A549 (cell line): ENCODE data around the gene CEP57L1. TPM values are rescaled to one million over a fixed set of nuclear protein-coding genes. Genes with fewer than 3 reads are reported as not detected.
A peak's percentile ranks its signal among the peaks of the same experiment; 100 is the strongest.

Experiments used
- ATAC-seq, 2 experiments: fragments of 200-7000 bp in 1 of 2; fragments of >200 bp in 1 of 2; cut with Nextera tagmentation in 1 of 2; cut with Tn5 transposase in 1 of 2; 3 replicates each; pipeline versions ENCODE4 v1.8.0 to v1.9.1; 2018 to 2020; ENCODE audit warnings: mild to moderate bottlenecking in 1 of 2, moderate library complexity in 1 of 2
- CTCF ChIA-PET: fragments of 300-600 bp; sonication (Branson Sonifier 250); formaldehyde crosslinking; extraction: SDS; loops from one replicate; lab custom pipeline; 2021; ENCODE audit warnings: antibody characterized with exemption, inconsistent platforms; lab: Yijun Ruan, JAX
- POLR2A ChIA-PET: fragments of 350-600 bp; formaldehyde crosslinking; extraction: SDS; loops from one replicate; lab custom pipeline; 2021; ENCODE audit warnings: antibody characterized with exemption, inconsistent platforms; lab: Yijun Ruan, JAX
- DNase-seq, 2 experiments: peaks; one replicate each; pipeline versions ENCODE4 v3.0.0 to v3.0.0-alpha.2; 2011 to 2016; ENCODE audit warnings: low read depth in 1 of 2, low spot score in 1 of 2
- FAIRE-seq: peaks from 2 replicates; lab custom pipeline; 2011; peaks lifted over from hg19 to GRCh38; lab: Jason Lieb, UNC
- H3K27ac ChIP-seq, 2 experiments: fragments of >200 bp; sonication (Bioruptor Twin); formaldehyde crosslinking; 3 replicates each; pipeline ENCODE4 v1.5.1; 2016 to 2017
- H3K4me1 ChIP-seq: fragments of >200 bp; sonication (Bioruptor Twin); formaldehyde crosslinking; 3 replicates; pipeline ENCODE4 v1.6.1; 2016
- H3K4me2 ChIP-seq: fragments of >200 bp; sonication (Bioruptor Twin); formaldehyde crosslinking; 3 replicates; pipeline ENCODE4 v1.6.1; 2016
- H3K4me3 ChIP-seq: fragments of >200 bp; sonication (Bioruptor Twin); formaldehyde crosslinking; 3 replicates; pipeline ENCODE4 v1.5.1; 2016
- H3K9me3 ChIP-seq: fragments of >200 bp; sonication (Bioruptor Twin); formaldehyde crosslinking; 3 replicates; pipeline ENCODE4 v1.6.1; 2016
- ATOH8 ChIP-seq: fragments of 250-450 bp; sonication (Bioruptor Pico); IDR thresholded peaks from 2 replicates; pipeline ENCODE4 v1.5.0; 2020; ENCODE audit warnings: low read depth, mild to moderate bottlenecking, moderate library complexity
- CBX8 ChIP-seq: fragments of 200-600 bp; sonication (generic); IDR thresholded peaks from 2 replicates; pipeline ENCODE4 v1.6.1; 2016
- CTCF ChIP-seq: fragments of >200 bp; sonication (Bioruptor Twin); formaldehyde crosslinking; IDR thresholded peaks from 3 replicates; pipeline ENCODE4 v1.5.1; 2016
- ELK1 ChIP-seq: fragments of 150-350 bp; IDR thresholded peaks from 2 replicates; pipeline ENCODE4 v1.6.1; 2014; ENCODE audit warnings: low read depth, mild to moderate bottlenecking, low read length
- ESRRA ChIP-seq: fragments of 150-350 bp; IDR thresholded peaks from 2 replicates; pipeline ENCODE4 v1.6.1; 2014; ENCODE audit warnings: mild to moderate bottlenecking, low read length, borderline replicate concordance
- FOSL2 ChIP-seq, 2 experiments: fragments of 450-650 bp in 1 of 2; fragments of >200 bp in 1 of 2; sonication (Bioruptor Twin) in 1 of 2; formaldehyde crosslinking; IDR thresholded peaks; 2 replicates each; pipeline versions ENCODE4 v1.5.0 to v1.6.1; 2016 to 2020; ENCODE audit warnings: mild to moderate bottlenecking in 1 of 2, moderate library complexity in 1 of 2
- HEYL ChIP-seq: fragments of 250-450 bp; sonication (Bioruptor Pico); IDR thresholded peaks from 2 replicates; pipeline ENCODE4 v1.8.0; 2021; ENCODE audit warnings: mild to moderate bottlenecking, moderate library complexity
- JUN ChIP-seq, 2 experiments: fragments of >200 bp; sonication (Bioruptor Twin); formaldehyde crosslinking; IDR thresholded peaks; 2 replicates in 1 of 2; 3 replicates in 1 of 2; pipeline ENCODE4 v1.6.1; 2016 to 2017
- JUNB ChIP-seq: fragments of >200 bp; sonication (Bioruptor Twin); formaldehyde crosslinking; IDR thresholded peaks from 2 replicates; pipeline ENCODE4 v1.6.1; 2016
- KDM1A ChIP-seq: fragments of 200-600 bp; sonication (generic); IDR thresholded peaks from 2 replicates; pipeline ENCODE4 v1.6.1; 2016; ENCODE audit warnings: low read depth, mild to moderate bottlenecking
- NPAS2 ChIP-seq: fragments of 250-450 bp; sonication (Bioruptor Pico); IDR thresholded peaks from 2 replicates; pipeline ENCODE4 v1.8.0; 2022; ENCODE audit warnings: mild to moderate bottlenecking, moderate library complexity, borderline replicate concordance
- PBX3 ChIP-seq: IDR thresholded peaks from 2 replicates; pipeline ENCODE4 v1.6.1; 2012
- POLR2AphosphoS2 ChIP-seq: conservative IDR thresholded peaks from 2 replicates; pipeline ENCODE4 v1.6.1; 2012; ENCODE audit warnings: low read length, improper control_type of control experiment, inconsistent platforms
- RAD21 ChIP-seq, 2 experiments: fragments of >200 bp in 1 of 2; sonication (Bioruptor Twin) in 1 of 2; formaldehyde crosslinking in 1 of 2; IDR thresholded peaks in 1 of 2; conservative IDR thresholded peaks in 1 of 2; 2 replicates in 1 of 2; 3 replicates in 1 of 2; pipeline ENCODE4 v1.6.1; 2012 to 2018; ENCODE audit warnings: inconsistent platforms in 1 of 2
- RARB ChIP-seq: fragments of 250-450 bp; sonication (Bioruptor Pico); IDR thresholded peaks from 2 replicates; pipeline ENCODE4 v1.8.0; 2021; ENCODE audit warnings: mild to moderate bottlenecking, moderate library complexity
- RNF2 ChIP-seq: fragments of 200-600 bp; sonication (generic); IDR thresholded peaks from 2 replicates; pipeline ENCODE4 v1.6.1; 2016; ENCODE audit warnings: low read depth, mild to moderate bottlenecking, antibody characterized with exemption, moderate library complexity, borderline replicate concordance
- SMC3 ChIP-seq: fragments of >200 bp; sonication (Bioruptor Twin); formaldehyde crosslinking; IDR thresholded peaks from 3 replicates; pipeline ENCODE4 v1.6.1; 2018; ENCODE audit warnings: inconsistent platforms
- SREBF2 ChIP-seq: fragments of 450-650 bp; IDR thresholded peaks from 2 replicates; pipeline ENCODE4 v1.6.1; 2014; ENCODE audit warnings: mild to moderate bottlenecking, moderate library complexity
- ZFP36 ChIP-seq: fragments of 450-650 bp; IDR thresholded peaks from 2 replicates; pipeline ENCODE4 v1.6.1; 2014; ENCODE audit warnings: borderline replicate concordance; ENCODE audit not compliant: partially characterized antibody
- ZSCAN20 ChIP-seq: fragments of 250-450 bp; sonication (Bioruptor Pico); IDR thresholded peaks from 2 replicates; pipeline ENCODE4 v1.8.0; 2022; ENCODE audit warnings: mild to moderate bottlenecking, moderate library complexity
- WGBS: methylation state at CpG from one replicate; pipeline ENCODE4 v1.1.6; 2017; ENCODE audit errors: missing lambda C conversion rate; 5-methylcytosine and 5-hydroxymethylcytosine counted together
- polyA plus RNA-seq, 4 experiments: library from polyadenylated mRNA; depleted of rRNA in 3 of 4; stranded (reverse); fragments of >200 nt; fragmentation: RNase III in 1 of 4; extraction: RNeasy Plus Mini Kit Qiagen cat#74134 plus additional on column Dnase treatment in 1 of 4; gene quantifications; 2 replicates in 3 of 4; 3 replicates in 1 of 4; pipeline ENCODE4 v1.2.3, GENCODE V29; 2011 to 2017

The CEP57L1 gene
- polyA plus RNA-seq, 2 of the 4 experiments (the other 2 are of a cell fraction) = 8.9 to 20.5 TPM

- no peak for ATAC-seq
- DNase-seq = no peak
- TF ChIP-seq ZSCAN20 (CRISPR knock-in tag) (no peak), ESRRA (no peak)
- TF ChIP-seq, all 56 proteins: peak for 0
- Histone ChIP-seq H3K4me3 (no peak overlapping the region), H3K4me1 (no peaks in the 10 kb centered on the region), H3K27ac (no peak overlapping the region), H3K4me2 (no peak overlapping the region), H3K9me3 (no peaks in the 10 kb centered on the region)
- ChIA-PET POLR2A (interaction anchor here (1.3 kb wide), 1 partner anchor 23 kb away, joined by 3 read pairs; the partner anchor contains the start of gene SESN1), CTCF (interaction anchor here (1.0 to 7.4 kb wide), 5 partner anchors 156 to 579 kb away, joined by 3 to 79 read pairs (median 4); no protein-coding TSS in a partner anchor)
- FAIRE-seq = no peak
- WGBS = 64% methylated on average over 7 of the region's 7 CpGs
These were observed 24.0 kb upstream of the CEP57L1 start for GRCh38 chr6:109071125-109071917.

GRCh38 chr6:109073344-109074132 lies 21.8 kb upstream of the CEP57L1 start:
- DNase-seq = peak; percentile 15 to 45
- TF ChIP-seq SMC3 (peak; percentile 49; the same call in 2 of the 3 replicates), SREBF2 (no peak), JUNB (no peak), PBX3 (no peak), POLR2AphosphoS2 (no peak), RARB (CRISPR knock-in tag) (no peak), ZFP36 (no peak), KDM1A (no peak), CBX8 (no peak), RNF2 (no peak), NPAS2 (CRISPR knock-in tag) (no peak), ESRRA (no peak), ELK1 (no peak), ATOH8 (CRISPR knock-in tag) (no peak), JUN (IDR thresholded peaks at IDR 0.05) (no peak), ZSCAN20 (CRISPR knock-in tag) (no peak), FOSL2 (IDR thresholded peaks at IDR 0.05) (no peak), FOSL2 (CRISPR knock-in tag; IDR thresholded peaks at IDR 0.05) (no peak), CTCF (peak; percentile 73), RAD21 (conservative IDR thresholded peaks at IDR 0.05 in 1 of 2, IDR thresholded peaks at IDR 0.05 in 1 of 2) (peak; percentile 71 to 80), HEYL (CRISPR knock-in tag) (no peak)
- WGBS = 40% methylated on average over 7 of the region's 7 CpGs
- Histone ChIP-seq H3K4me1 (no peaks in the 10 kb centered on the region), H3K4me3 (no peak overlapping the region), H3K4me2 (peak overlapping the region; percentile 51; the same call in 2 of the 3 replicates), H3K27ac (no peak overlapping the region), H3K9me3 (no peaks in the 10 kb centered on the region)
- FAIRE-seq = peak; percentile 63
- ChIA-PET CTCF (interaction anchor here (0.7 to 7.4 kb wide), 24 partner anchors 8 to 554 kb away, joined by 3 to 79 read pairs (median 4); no protein-coding TSS in a partner anchor), POLR2A (interaction anchor here (0.7 to 1.5 kb wide), 2 partner anchors 21 to 513 kb away, joined by 3 to 5 read pairs; partner anchors contain the start of gene FOXO3)
- peak in 1 of 2 experiments; percentile 51; a peak in 2 of 6 replicates for ATAC-seq
